ENCODE results near the gene NTRK2. TPM values are rescaled to one million over a fixed set of nuclear protein-coding genes. Genes with fewer than 3 reads are reported as not detected.

NTRK2 gene
- total RNA-seq, 5 donors from 2014 or later (not counting 1 experiment from before 2014, with no cell fraction given), result 0.05 to 0.39 (median 0.12) TPM; not detected in 1

- Histone ChIP-seq H3K4me3 (ENCODE audit: control insufficient read depth in 1 of 2, extremely low read depth in 1 of 2, low read length in 1 of 2) (no peak overlapping the region), H3K27me3 (replicated peaks in 1 of 2; ENCODE audit: control insufficient read depth in 2 of 2, extremely low read depth in 1 of 2, insufficient read depth in 2 of 2, low read length in 1 of 2) (peaks cover 0 to 5% of the 10 kb centered on the region in 2 experiments), H3K9me3 (no peaks in the 10 kb centered on the region), H3K27ac (ENCODE audit: low read length) (no peak overlapping the region), H3K4me1 (ENCODE audit: control insufficient read depth in 1 of 2, extremely low read depth in 1 of 2, insufficient read depth in 2 of 2, low read length in 2 of 2) (no peaks in the 10 kb centered on the region), H3K36me3 (ENCODE audit: control insufficient read depth in 2 of 2, extremely low read depth in 1 of 2, insufficient read depth in 1 of 2, low read length in 1 of 2) (no peaks in the 10 kb centered on the region)
- 86% methylated on average over 7 of the region's 8 CpGs for WGBS (ENCODE audit: insufficient coverage)
- DNase-seq (no peak), ATAC-seq (replicated peaks in 1 of 4) (no peak)
- Mint-ChIP-seq H3K4me3 (no peak overlapping the region), H3K4me1 (no peaks in the 10 kb centered on the region), H3K27ac (no peak overlapping the region), H3K27me3 (peaks cover 6 to 7% of the 10 kb centered on the region in 2 donors), H3K36me3 (no peaks in the 10 kb centered on the region), H3K9me3 (no peaks in the 10 kb centered on the region)
- ChIA-PET POLR2A (no interaction called here), CTCF (no interaction called here)
Observed at GRCh38 chr9:84922051-84922450, 252.5 kb downstream of the NTRK2 start.

DNA sequence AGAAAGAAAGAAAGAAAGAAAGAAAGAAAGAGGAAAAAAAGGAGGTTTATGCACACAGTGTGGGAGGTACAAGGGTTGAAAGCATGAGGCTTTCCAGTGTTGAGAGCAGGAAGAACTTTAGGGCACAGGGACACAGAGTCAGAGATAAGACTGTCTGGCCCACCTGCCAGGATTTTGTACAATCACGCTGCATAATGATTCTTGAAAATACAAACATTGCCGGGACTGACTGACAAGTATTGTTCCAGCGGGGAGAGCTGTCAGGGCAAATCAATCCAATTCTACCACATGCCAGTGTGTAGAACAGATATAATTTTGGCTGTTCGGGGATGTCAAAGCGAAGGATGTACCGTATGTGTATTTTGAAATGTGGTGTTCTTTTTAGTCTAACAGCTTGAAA lies 254.7 kb downstream of the NTRK2 start:
- H3K27me3 ChIP-seq (replicated peaks in 1 of 2; ENCODE audit: control insufficient read depth in 2 of 2, extremely low read depth in 1 of 2, insufficient read depth in 2 of 2, low read length in 1 of 2), result peaks cover 0 to 5% of the 10 kb centered on the region in 2 experiments
- Mint-ChIP-seq H3K27ac (no peak overlapping the region), H3K27me3 (peaks cover 6 to 7% of the 10 kb centered on the region in 2 donors), H3K4me3 (no peak overlapping the region), H3K9me3 (no peaks in the 10 kb centered on the region), H3K4me1 (no peaks in the 10 kb centered on the region), H3K36me3 (no peaks in the 10 kb centered on the region)
- DNase-seq (no peak), ATAC-seq (replicated peaks in 1 of 4) (no peak)
- no peaks in the 10 kb centered on the region for H3K9me3 ChIP-seq
- 80% methylated on average over 1 of the region's 6 CpGs for WGBS (ENCODE audit: insufficient coverage)
- no peaks in the 10 kb centered on the region for H3K36me3 ChIP-seq (ENCODE audit: control insufficient read depth in 2 of 2, extremely low read depth in 1 of 2, insufficient read depth in 1 of 2, low read length in 1 of 2)
- CTCF ChIA-PET, result no interaction called here
- no peak overlapping the region for H3K4me3 ChIP-seq (ENCODE audit: control insufficient read depth in 1 of 2, extremely low read depth in 1 of 2, low read length in 1 of 2)
- H3K4me1 ChIP-seq (ENCODE audit: control insufficient read depth in 1 of 2, extremely low read depth in 1 of 2, insufficient read depth in 2 of 2, low read length in 2 of 2), result no peaks in the 10 kb centered on the region
- POLR2A ChIA-PET, result interaction anchor here in 1 of 2 donors (0.6 kb wide), 1 partner anchor 9 kb away, joined by 3 read pairs; no protein-coding TSS in a partner anchor
- H3K27ac ChIP-seq (ENCODE audit: low read length), result no peak overlapping the region

GRCh38 chr9:84925225-84925872 lies 255.8 kb downstream of the NTRK2 start:
- POLR2A ChIA-PET, result no interaction called here
- CTCF ChIA-PET, result no interaction called here
- H3K36me3 Mint-ChIP-seq, result no peaks in the 10 kb centered on the region
- H3K27me3 Mint-ChIP-seq, result peaks cover 4 to 8% of the 10 kb centered on the region in 2 donors
- no peak for DNase-seq
- H3K27me3 ChIP-seq (replicated peaks in 1 of 2; ENCODE audit: control insufficient read depth in 2 of 2, extremely low read depth in 1 of 2, insufficient read depth in 2 of 2, low read length in 1 of 2), result peaks cover 0 to 5% of the 10 kb centered on the region in 2 experiments
- H3K9me3 ChIP-seq, result no peaks in the 10 kb centered on the region
- no peak for ATAC-seq (replicated peaks in 1 of 4)
- H3K36me3 ChIP-seq (ENCODE audit: control insufficient read depth in 2 of 2, extremely low read depth in 1 of 2, insufficient read depth in 1 of 2, low read length in 1 of 2), result no peaks in the 10 kb centered on the region
- no peaks in the 10 kb centered on the region for H3K4me1 ChIP-seq (ENCODE audit: control insufficient read depth in 1 of 2, extremely low read depth in 1 of 2, insufficient read depth in 2 of 2, low read length in 2 of 2)
- no peak overlapping the region for H3K27ac ChIP-seq (ENCODE audit: low read length)
- no peak overlapping the region for H3K27ac Mint-ChIP-seq
- no peak overlapping the region for H3K4me3 ChIP-seq (ENCODE audit: control insufficient read depth in 1 of 2, extremely low read depth in 1 of 2, low read length in 1 of 2)
- H3K4me3 Mint-ChIP-seq, result no peak overlapping the region
- no peaks in the 10 kb centered on the region for H3K4me1 Mint-ChIP-seq
- no peaks in the 10 kb centered on the region for H3K9me3 Mint-ChIP-seq
- WGBS (ENCODE audit: insufficient coverage), result 80% methylated on average over 7 of the region's 7 CpGs

DNA sequence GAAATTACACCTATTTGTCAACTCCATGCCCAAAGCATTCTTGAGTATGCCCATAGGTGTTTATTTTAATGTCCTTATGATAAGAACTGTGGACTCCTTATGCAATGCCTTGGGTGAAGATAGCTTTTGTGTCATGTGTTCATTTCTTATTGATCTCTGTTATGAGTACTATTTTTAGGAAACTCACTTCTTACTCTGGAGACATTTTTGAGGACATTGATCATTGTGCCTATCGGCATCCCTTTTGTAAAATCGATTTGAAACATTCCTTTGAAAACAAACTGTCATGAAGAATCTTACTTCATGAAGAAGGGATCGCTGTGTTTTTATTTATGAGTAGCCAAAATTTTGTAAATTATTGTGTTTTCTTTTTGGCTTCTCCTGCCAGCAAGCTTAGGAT lies 257.3 kb downstream of the NTRK2 start:
- Mint-ChIP-seq H3K27ac (no peak overlapping the region), H3K4me1 (no peaks in the 10 kb centered on the region), H3K36me3 (no peaks in the 10 kb centered on the region), H3K9me3 (no peaks in the 10 kb centered on the region), H3K4me3 (no peak overlapping the region), H3K27me3 (peaks cover 4 to 13% of the 10 kb centered on the region in 2 donors)
- ChIA-PET CTCF (no interaction called here), POLR2A (no interaction called here)
- Histone ChIP-seq H3K4me1 (ENCODE audit: control insufficient read depth in 1 of 2, extremely low read depth in 1 of 2, insufficient read depth in 2 of 2, low read length in 2 of 2) (no peaks in the 10 kb centered on the region), H3K27me3 (replicated peaks in 1 of 2; ENCODE audit: control insufficient read depth in 2 of 2, extremely low read depth in 1 of 2, insufficient read depth in 2 of 2, low read length in 1 of 2) (peaks cover 0 to 5% of the 10 kb centered on the region in 2 experiments), H3K4me3 (ENCODE audit: control insufficient read depth in 1 of 2, extremely low read depth in 1 of 2, low read length in 1 of 2) (no peak overlapping the region), H3K27ac (ENCODE audit: low read length) (no peak overlapping the region), H3K9me3 (no peaks in the 10 kb centered on the region), H3K36me3 (ENCODE audit: control insufficient read depth in 2 of 2, extremely low read depth in 1 of 2, insufficient read depth in 1 of 2, low read length in 1 of 2) (no peaks in the 10 kb centered on the region)
- DNase-seq (no peak), ATAC-seq (replicated peaks in 1 of 4) (no peak)
- WGBS (ENCODE audit: insufficient coverage), result no CpG with 5 or more reads among the region's 3 CpGs

DNA sequence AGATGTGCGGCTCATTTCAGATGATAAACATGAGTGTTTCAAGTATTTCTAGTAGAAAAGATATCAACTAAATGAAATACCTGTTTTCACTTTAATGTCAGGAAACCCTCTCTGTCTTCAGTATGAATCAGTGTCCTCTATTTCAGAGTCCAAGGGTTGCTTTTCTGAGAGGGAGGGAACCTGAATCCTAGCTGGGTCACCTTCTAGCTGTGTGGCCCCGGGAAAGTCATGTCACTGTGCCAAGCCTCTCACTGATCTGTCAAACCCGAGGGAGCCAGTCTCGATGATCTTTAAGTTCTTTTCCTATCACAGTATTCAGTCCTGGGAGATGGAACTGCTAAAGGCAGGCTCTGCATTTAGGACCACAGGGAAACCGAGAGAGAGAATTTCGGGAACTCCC lies 258.9 kb downstream of the NTRK2 start:
- no CpG with 5 or more reads among the region's 6 CpGs for WGBS (ENCODE audit: insufficient coverage)
- Histone ChIP-seq H3K36me3 (ENCODE audit: control insufficient read depth in 2 of 2, extremely low read depth in 1 of 2, insufficient read depth in 1 of 2, low read length in 1 of 2) (no peaks in the 10 kb centered on the region), H3K4me1 (ENCODE audit: control insufficient read depth in 1 of 2, extremely low read depth in 1 of 2, insufficient read depth in 2 of 2, low read length in 2 of 2) (no peaks in the 10 kb centered on the region), H3K4me3 (ENCODE audit: control insufficient read depth in 1 of 2, extremely low read depth in 1 of 2, low read length in 1 of 2) (no peak overlapping the region), H3K27me3 (replicated peaks in 1 of 2; ENCODE audit: control insufficient read depth in 2 of 2, extremely low read depth in 1 of 2, insufficient read depth in 2 of 2, low read length in 1 of 2) (peaks cover 0 to 5% of the 10 kb centered on the region in 2 experiments), H3K9me3 (no peaks in the 10 kb centered on the region), H3K27ac (ENCODE audit: low read length) (no peak overlapping the region)
- DNase-seq (no peak), ATAC-seq (replicated peaks in 1 of 4) (no peak)
- Mint-ChIP-seq H3K27me3 (peaks cover 4 to 13% of the 10 kb centered on the region in 2 donors), H3K4me3 (no peak overlapping the region), H3K36me3 (no peaks in the 10 kb centered on the region), H3K4me1 (no peaks in the 10 kb centered on the region), H3K9me3 (no peaks in the 10 kb centered on the region), H3K27ac (no peak overlapping the region)
- CTCF ChIA-PET, result no interaction called here
- POLR2A ChIA-PET, result no interaction called here

- ATAC-seq (replicated peaks in 1 of 4), result no peak
- Mint-ChIP-seq H3K36me3 (no peaks in the 10 kb centered on the region), H3K4me1 (no peaks in the 10 kb centered on the region), H3K9me3 (no peaks in the 10 kb centered on the region), H3K27ac (no peak overlapping the region), H3K27me3 (peaks cover 2 to 13% of the 10 kb centered on the region in 2 donors), H3K4me3 (no peak overlapping the region)
- Histone ChIP-seq H3K9me3 (no peaks in the 10 kb centered on the region), H3K36me3 (ENCODE audit: control insufficient read depth in 2 of 2, extremely low read depth in 1 of 2, insufficient read depth in 1 of 2, low read length in 1 of 2) (no peaks in the 10 kb centered on the region), H3K27ac (ENCODE audit: low read length) (no peak overlapping the region), H3K4me3 (ENCODE audit: control insufficient read depth in 1 of 2, extremely low read depth in 1 of 2, low read length in 1 of 2) (no peak overlapping the region), H3K27me3 (replicated peaks in 1 of 2; ENCODE audit: control insufficient read depth in 2 of 2, extremely low read depth in 1 of 2, insufficient read depth in 2 of 2, low read length in 1 of 2) (peaks cover 0 to 5% of the 10 kb centered on the region in 2 experiments), H3K4me1 (ENCODE audit: control insufficient read depth in 1 of 2, extremely low read depth in 1 of 2, insufficient read depth in 2 of 2, low read length in 2 of 2) (no peaks in the 10 kb centered on the region)
- no peak for DNase-seq
- POLR2A ChIA-PET, result interaction anchor here in 1 of 2 donors (0.7 kb wide), 1 partner anchor 10 kb away, joined by 4 read pairs; no protein-coding TSS in a partner anchor
- CTCF ChIA-PET, result no interaction called here
- WGBS (ENCODE audit: insufficient coverage), result 92% methylated on average over 2 of the region's 3 CpGs
Observed at GRCh38 chr9:84929068-84929467, 259.5 kb downstream of the NTRK2 start.
